Osteocyte (in vitro differentiated cells): ENCODE measurements around the gene PLK1. TPM values are rescaled to one million over a fixed set of nuclear protein-coding genes. Genes with fewer than 3 reads are reported as not detected.

Experiments used
- DNase-seq: peaks from one replicate; pipeline ENCODE4 v3.0.0; 2021; ENCODE audit warnings: mixed read lengths; ENCODE audit not compliant: unreplicated experiment; ENCODE audit errors: extremely low spot score
- H3K27ac Mint-ChIP-seq: one replicate; pipeline ENCODE4 v1.8.0; 2021; ENCODE audit warnings: mild to moderate bottlenecking, mixed read lengths; ENCODE audit not compliant: unreplicated experiment
- H3K27me3 Mint-ChIP-seq: one replicate; pipeline ENCODE4 v1.8.0; 2021; ENCODE audit warnings: mixed read lengths; ENCODE audit not compliant: unreplicated experiment
- H3K36me3 Mint-ChIP-seq: one replicate; pipeline ENCODE4 v1.8.0; 2021; ENCODE audit warnings: mixed read lengths; ENCODE audit not compliant: unreplicated experiment
- H3K4me1 Mint-ChIP-seq: one replicate; pipeline ENCODE4 v1.8.0; 2021; ENCODE audit warnings: mixed read lengths; ENCODE audit not compliant: unreplicated experiment
- H3K4me3 Mint-ChIP-seq: one replicate; pipeline ENCODE4 v1.8.0; 2021; ENCODE audit warnings: mild to moderate bottlenecking, moderate library complexity, mixed read lengths; ENCODE audit not compliant: unreplicated experiment
- H3K9me3 Mint-ChIP-seq: one replicate; pipeline ENCODE4 v1.8.0; 2021; ENCODE audit warnings: mixed read lengths; ENCODE audit not compliant: unreplicated experiment
- CTCF ChIP-seq: fragments of 200-600 bp; sonication (generic); IDR thresholded peaks from 2 replicates; pipeline ENCODE4 v1.5.0; 2021; ENCODE audit warnings: antibody characterized with exemption, mild to moderate bottlenecking, moderate library complexity
- total RNA-seq: library from RNA; stranded (reverse); gene quantifications from 2 replicates; pipeline ENCODE4 v1.2.1, GENCODE V29; 2021

Gene PLK1
- total RNA-seq, 1 donor from 2014 or later: 17.8 TPM

DNA sequence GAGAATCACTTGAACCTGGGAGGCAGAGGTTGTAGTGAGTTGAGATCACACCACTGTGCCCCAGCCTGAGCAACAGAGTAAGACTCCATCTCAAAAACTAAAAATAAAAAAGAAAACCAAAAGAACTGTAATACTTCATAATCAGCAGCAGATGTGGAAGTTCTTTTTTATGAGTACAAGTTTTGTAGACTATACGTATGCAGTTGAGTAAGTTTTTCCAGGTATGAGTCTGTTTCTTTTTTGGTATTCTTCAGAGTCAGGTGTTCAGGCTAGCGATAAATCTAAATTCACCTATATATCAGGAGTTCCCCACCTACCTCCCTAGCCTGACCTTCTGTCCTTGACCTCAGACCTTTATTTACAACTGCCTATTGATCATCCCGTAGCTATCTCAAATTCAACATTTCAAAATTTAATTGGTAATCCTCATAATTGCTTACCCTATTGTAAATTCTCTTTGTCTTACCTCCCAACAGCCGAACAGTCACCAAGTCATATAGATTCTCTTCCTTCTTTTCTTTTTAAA, 26.7 kb upstream of the PLK1 start:
- TF ChIP-seq CTCF: no peak
- Mint-ChIP-seq H3K36me3 (peaks cover 40% of the 10 kb centered on the region), H3K4me1 (peaks cover 3% of the 10 kb centered on the region), H3K27me3 (no peaks in the 10 kb centered on the region), H3K27ac (no peak overlapping the region), H3K9me3 (peaks cover under 1% of the 10 kb centered on the region), H3K4me3 (no peak overlapping the region)
- no peak for DNase-seq

DNA sequence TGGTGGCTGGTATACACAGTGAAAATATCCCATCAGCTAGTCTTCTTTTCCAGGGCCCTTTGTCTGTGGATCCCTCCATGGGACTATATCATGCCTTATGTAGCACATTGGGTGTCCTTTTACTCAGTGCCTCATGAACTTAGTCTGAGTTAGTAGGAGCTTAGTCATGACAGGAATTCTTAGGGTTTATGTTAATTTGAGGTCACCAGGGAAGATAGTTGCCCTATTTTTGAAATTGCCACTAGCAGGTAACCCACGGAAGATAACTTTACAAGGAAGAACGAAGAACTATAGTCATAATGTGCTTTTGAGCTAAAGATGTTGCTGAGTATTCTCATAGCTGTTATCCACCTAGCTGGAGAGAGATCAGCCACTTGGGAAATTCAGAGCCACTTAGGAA, 14.8 kb upstream of the PLK1 start:
- no peak overlapping the region for H3K4me3 Mint-ChIP-seq
- no peak overlapping the region for H3K27ac Mint-ChIP-seq
- no peaks in the 10 kb centered on the region for H3K4me1 Mint-ChIP-seq
- H3K9me3 Mint-ChIP-seq: no peaks in the 10 kb centered on the region
- no peak for DNase-seq
- peaks cover 74% of the 10 kb centered on the region for H3K36me3 Mint-ChIP-seq
- TF ChIP-seq CTCF: no peak
- H3K27me3 Mint-ChIP-seq: no peaks in the 10 kb centered on the region

GRCh38 chr16:23666571-23667354, 11.9 kb upstream of the PLK1 start:
- Mint-ChIP-seq H3K4me1 (no peaks in the 10 kb centered on the region), H3K27ac (no peak overlapping the region), H3K4me3 (no peak overlapping the region), H3K9me3 (no peaks in the 10 kb centered on the region), H3K36me3 (peaks cover 68% of the 10 kb centered on the region), H3K27me3 (no peaks in the 10 kb centered on the region)
- TF ChIP-seq CTCF: no peak
- no peak for DNase-seq

GRCh38 chr16:23667355-23667659, 11.4 kb upstream of the PLK1 start:
- no peaks in the 10 kb centered on the region for H3K9me3 Mint-ChIP-seq
- H3K27me3 Mint-ChIP-seq: no peaks in the 10 kb centered on the region
- no peaks in the 10 kb centered on the region for H3K4me1 Mint-ChIP-seq
- no peak for TF ChIP-seq CTCF
- H3K4me3 Mint-ChIP-seq: no peak overlapping the region
- H3K36me3 Mint-ChIP-seq: peaks cover 68% of the 10 kb centered on the region
- no peak overlapping the region for H3K27ac Mint-ChIP-seq
- DNase-seq: no peak

DNA sequence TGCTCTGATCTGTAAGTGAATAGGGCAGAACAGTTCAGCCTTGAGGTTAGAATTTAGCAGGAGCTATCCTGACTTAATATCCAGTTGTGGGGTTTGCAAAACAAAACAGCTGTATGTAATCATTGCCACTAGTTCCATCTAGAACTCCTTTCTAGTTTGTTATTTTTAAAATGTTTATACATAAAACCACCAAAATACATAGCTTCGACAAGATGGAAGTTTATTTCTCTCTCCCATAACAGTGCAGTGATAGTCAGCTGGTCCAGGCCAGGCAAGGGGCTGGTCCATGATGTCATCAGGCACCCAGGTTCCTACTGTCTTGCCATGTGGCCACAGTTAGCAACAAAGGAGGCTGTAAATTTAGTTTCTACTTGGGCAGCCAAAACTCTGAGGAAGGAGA, 10.5 kb upstream of the PLK1 start:
- no peak for DNase-seq

More for the DNA sequence above, 10.5 kb upstream of the PLK1 start:
- no peak overlapping the region for H3K27ac Mint-ChIP-seq
- no peak overlapping the region for H3K4me3 Mint-ChIP-seq
- H3K9me3 Mint-ChIP-seq: no peaks in the 10 kb centered on the region
- H3K27me3 Mint-ChIP-seq: no peaks in the 10 kb centered on the region
- no peak for TF ChIP-seq CTCF
- H3K4me1 Mint-ChIP-seq: no peaks in the 10 kb centered on the region
- peaks cover 65% of the 10 kb centered on the region for H3K36me3 Mint-ChIP-seq
